K562 (cell line): ENCODE results near the gene PAM. TPM values are rescaled to one million over a fixed set of nuclear protein-coding genes. Genes with fewer than 3 reads are reported as not detected.

Source experiments
- ATF3 ChIP-seq, 2 experiments: fragments of 450-650 bp in 1 of 2; sonication (generic) in 1 of 2; formaldehyde crosslinking in 1 of 2; IDR thresholded peaks in 1 of 2; conservative IDR thresholded peaks in 1 of 2; 2 replicates each; pipeline versions ENCODE4 v1.6.1 to v1.8.1; 2016 to 2023; ENCODE audit warnings: mild to moderate bottlenecking in 2 of 2, moderate library complexity in 2 of 2, inconsistent platforms in 1 of 2, missing genetic modification reagents in 1 of 2
- BRD9 ChIP-seq: fragments of 450-650 bp; IDR thresholded peaks from 2 replicates; pipeline ENCODE4 v1.6.1; 2018; ENCODE audit warnings: low read depth; ENCODE audit not compliant: partially characterized antibody
- NRF1 ChIP-seq, 2 experiments: fragments of 450-650 bp; IDR thresholded peaks in 1 of 2; conservative IDR thresholded peaks in 1 of 2; 2 replicates each; pipeline ENCODE4 v1.6.1; 2014; ENCODE audit warnings: mild to moderate bottlenecking in 2 of 2
- POLR2AphosphoS5 ChIP-seq: IDR thresholded peaks from 2 replicates; pipeline ENCODE4 v1.6.1; 2011; ENCODE audit warnings: mild to moderate bottlenecking, low read depth, low read length, moderate library complexity; ENCODE audit not compliant: control insufficient read depth, insufficient read depth
- ZFPM2 ChIP-seq: fragments of 250-450 bp; sonication (Bioruptor Pico); IDR thresholded peaks from 2 replicates; pipeline ENCODE4 v1.5.1; 2022; ENCODE audit warnings: mild to moderate bottlenecking
- ZNF24 ChIP-seq: fragments of 450-650 bp; IDR thresholded peaks from 2 replicates; pipeline ENCODE4 v1.6.1; 2016
- ZNF589 ChIP-seq: fragments of 200-800 bp; sonication (Bioruptor generic); IDR thresholded peaks from 2 replicates; pipeline ENCODE4 v1.6.1; 2016; ENCODE audit warnings: low read depth, missing genetic modification characterization, missing compliant biosample characterization
- ZNF592 ChIP-seq: fragments of 450-650 bp; IDR thresholded peaks from 2 replicates; pipeline ENCODE4 v1.6.1; 2017; ENCODE audit warnings: antibody characterized with exemption, mild to moderate bottlenecking
- polyA plus RNA-seq, 8 experiments: library from polyadenylated mRNA; depleted of rRNA in 4 of 8; stranded (reverse) in 5 of 8; unstranded in 3 of 8; fragments of >200 nt; fragmentation: Nextera tagmentation in 2 of 8; fragmentation: Illumina TruSeq in 1 of 8; extraction: Ambion mirVana in 2 of 8; extraction: Trizol in 1 of 8; gene quantifications; 2 replicates each; pipeline versions ENCODE4 v1.2.1 to v1.2.3, GENCODE V29; 2011 to 2014; ENCODE audit warnings: inconsistent platforms in 1 of 8, missing spikeins in 1 of 8
- total RNA-seq, 7 experiments: library from RNA; depleted of rRNA in 6 of 7; stranded (reverse); fragments of >200 nt in 6 of 7; fragmentation: Illumina TruSeq in 2 of 7; extraction: Trizol in 2 of 7; gene quantifications; 2 replicates each; pipeline versions ENCODE4 v1.2.1 to v1.2.3, GENCODE V29; 2011 to 2021; ENCODE audit warnings: low replicate concordance in 1 of 7
- TF ChIP-seq, protein P1 (sequence below): fragments of 200-800 bp; sonication (Bioruptor generic); IDR thresholded peaks from 2 replicates; pipeline ENCODE4 v1.6.1; 2017; ENCODE audit warnings: missing genetic modification characterization, missing compliant biosample characterization

PAM gene
- total and polyA plus RNA-seq, 9 of the 15 experiments (the other 6 are each of a cell fraction or from before 2014, with no cell fraction given) = 0.39 to 3.1 (median 0.77) TPM

DNA sequence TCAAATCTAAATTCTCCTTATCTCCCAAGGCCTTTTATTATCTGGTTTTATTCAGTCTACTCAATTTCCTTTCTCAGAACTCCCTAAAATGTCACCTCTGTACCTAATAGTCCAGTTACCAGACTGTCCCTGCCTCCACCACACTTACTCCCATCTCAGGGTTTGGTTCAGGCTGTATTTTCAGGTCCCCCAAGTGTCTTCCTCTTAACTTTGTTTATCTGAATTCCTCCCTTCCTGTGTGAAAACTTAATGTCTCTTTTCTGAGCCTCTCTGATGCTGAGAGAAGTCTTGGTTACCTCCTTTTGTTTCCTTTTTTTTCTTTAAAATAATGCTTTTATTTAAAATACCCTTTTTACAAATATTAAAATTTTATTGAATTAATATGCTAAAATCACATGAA, 133.4 kb downstream of the PAM start (continued):
- no peak for TF ChIP-seq ATF3 (IDR thresholded peaks at IDR 0.05)
- no peak for TF ChIP-seq ATF3 (CRISPR knock-in tag; conservative IDR thresholded peaks at IDR 0.05)
- TF ChIP-seq BRD9 = no peak
- TF ChIP-seq ZNF592 = no peak
- TF ChIP-seq, protein P1, sequence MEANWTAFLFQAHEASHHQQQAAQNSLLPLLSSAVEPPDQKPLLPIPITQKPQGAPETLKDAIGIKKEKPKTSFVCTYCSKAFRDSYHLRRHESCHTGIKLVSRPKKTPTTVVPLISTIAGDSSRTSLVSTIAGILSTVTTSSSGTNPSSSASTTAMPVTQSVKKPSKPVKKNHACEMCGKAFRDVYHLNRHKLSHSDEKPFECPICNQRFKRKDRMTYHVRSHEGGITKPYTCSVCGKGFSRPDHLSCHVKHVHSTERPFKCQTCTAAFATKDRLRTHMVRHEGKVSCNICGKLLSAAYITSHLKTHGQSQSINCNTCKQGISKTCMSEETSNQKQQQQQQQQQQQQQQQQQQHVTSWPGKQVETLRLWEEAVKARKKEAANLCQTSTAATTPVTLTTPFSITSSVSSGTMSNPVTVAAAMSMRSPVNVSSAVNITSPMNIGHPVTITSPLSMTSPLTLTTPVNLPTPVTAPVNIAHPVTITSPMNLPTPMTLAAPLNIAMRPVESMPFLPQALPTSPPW (CRISPR knock-in tag) = no peak
- no peak for TF ChIP-seq POLR2AphosphoS5
- no peak for TF ChIP-seq ZFPM2
- TF ChIP-seq ZNF24 = no peak
- no peak for TF ChIP-seq ZNF589
- TF ChIP-seq NRF1 (conservative IDR thresholded peaks at IDR 0.05 in 1 of 2, IDR thresholded peaks at IDR 0.05 in 1 of 2) = no peak
